Cardiac muscle cell (in vitro differentiated cells and primary cell): ENCODE measurements around the gene MAN1B1. TPM values are rescaled to one million over a fixed set of nuclear protein-coding genes. Genes with fewer than 3 reads are reported as not detected.

ENCODE experiments used
- DNase-seq, 2 donors: peaks; one replicate each; pipeline versions ENCODE4 v3.0.0 to v3.0.0-alpha.2; 2010 to 2017; ENCODE audit warnings: low read depth in 1 of 2, low spot score in 1 of 2
- H3K27ac ChIP-seq: fragments of 200-600 bp; sonication (generic); 2 replicates; pipeline ENCODE4 v1.5.1; 2016
- H3K27me3 ChIP-seq: fragments of 200-600 bp; sonication (generic); 2 replicates; pipeline ENCODE4 v1.6.0; 2016; ENCODE audit warnings: control low read depth
- H3K36me3 ChIP-seq: fragments of 200-600 bp; sonication (generic); 2 replicates; pipeline ENCODE4 v1.5.1; 2016; ENCODE audit warnings: control low read depth
- H3K4me1 ChIP-seq: fragments of 200-600 bp; sonication (generic); 2 replicates; pipeline ENCODE4 v1.8.1; 2017; ENCODE audit warnings: low read depth, mild to moderate bottlenecking, mixed run types
- H3K4me3 ChIP-seq: fragments of 200-600 bp; sonication (generic); 2 replicates; pipeline ENCODE4 v1.5.1; 2016; ENCODE audit warnings: mild to moderate bottlenecking
- H3K9me3 ChIP-seq: fragments of 200-600 bp; sonication (generic); 2 replicates; pipeline ENCODE4 v1.5.1; 2017; ENCODE audit warnings: low read depth, mild to moderate bottlenecking, control low read depth
- polyA plus RNA-seq: library from polyadenylated mRNA; unstranded; fragments of >200 nt; fragmentation: Nextera tagmentation; extraction: Ambion mirVana; gene quantifications from 2 replicates; pipeline ENCODE4 v1.2.1, GENCODE V29; 2016
- total RNA-seq: library from RNA; depleted of rRNA; stranded (reverse); fragments of >200 nt; gene quantifications from 2 replicates; pipeline ENCODE4 v1.2.3, GENCODE V29; 2016
- TF ChIP-seq, protein P1 (sequence below): IDR thresholded peaks from 2 replicates; pipeline ENCODE4 v1.5.1; 2012; ENCODE audit warnings: low read depth, mild to moderate bottlenecking, low read length

The MAN1B1 gene
- total and polyA plus RNA-seq, 2 experiments from 2014 or later, result 67.6 to 73.3 TPM

GRCh38 chr9:137084526-137084925, 2.3 kb upstream of the MAN1B1 start:
- peaks cover 6% of the 10 kb centered on the region for H3K27me3 ChIP-seq
- DNase-seq, result no peak
- H3K4me3 ChIP-seq, result no peak overlapping the region
- H3K4me1 ChIP-seq, result peaks cover 4% of the 10 kb centered on the region
- H3K36me3 ChIP-seq, result no peaks in the 10 kb centered on the region
- H3K27ac ChIP-seq, result no peak overlapping the region
- no peaks in the 10 kb centered on the region for H3K9me3 ChIP-seq
- TF ChIP-seq, protein P1, sequence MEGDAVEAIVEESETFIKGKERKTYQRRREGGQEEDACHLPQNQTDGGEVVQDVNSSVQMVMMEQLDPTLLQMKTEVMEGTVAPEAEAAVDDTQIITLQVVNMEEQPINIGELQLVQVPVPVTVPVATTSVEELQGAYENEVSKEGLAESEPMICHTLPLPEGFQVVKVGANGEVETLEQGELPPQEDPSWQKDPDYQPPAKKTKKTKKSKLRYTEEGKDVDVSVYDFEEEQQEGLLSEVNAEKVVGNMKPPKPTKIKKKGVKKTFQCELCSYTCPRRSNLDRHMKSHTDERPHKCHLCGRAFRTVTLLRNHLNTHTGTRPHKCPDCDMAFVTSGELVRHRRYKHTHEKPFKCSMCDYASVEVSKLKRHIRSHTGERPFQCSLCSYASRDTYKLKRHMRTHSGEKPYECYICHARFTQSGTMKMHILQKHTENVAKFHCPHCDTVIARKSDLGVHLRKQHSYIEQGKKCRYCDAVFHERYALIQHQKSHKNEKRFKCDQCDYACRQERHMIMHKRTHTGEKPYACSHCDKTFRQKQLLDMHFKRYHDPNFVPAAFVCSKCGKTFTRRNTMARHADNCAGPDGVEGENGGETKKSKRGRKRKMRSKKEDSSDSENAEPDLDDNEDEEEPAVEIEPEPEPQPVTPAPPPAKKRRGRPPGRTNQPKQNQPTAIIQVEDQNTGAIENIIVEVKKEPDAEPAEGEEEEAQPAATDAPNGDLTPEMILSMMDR, result no peak

- peak; percentile 36 to 37 for DNase-seq
- TF ChIP-seq, protein P1, result no peak
- Histone ChIP-seq H3K36me3 (peaks cover 3% of the 10 kb centered on the region), H3K27ac (peak overlapping the region; percentile 36), H3K27me3 (no peaks in the 10 kb centered on the region), H3K4me3 (peak overlapping the region; percentile 66), H3K4me1 (peaks cover 4% of the 10 kb centered on the region), H3K9me3 (no peaks in the 10 kb centered on the region)
Observed at GRCh38 chr9:137085920-137086530, 760 bp upstream of the MAN1B1 start.

DNA sequence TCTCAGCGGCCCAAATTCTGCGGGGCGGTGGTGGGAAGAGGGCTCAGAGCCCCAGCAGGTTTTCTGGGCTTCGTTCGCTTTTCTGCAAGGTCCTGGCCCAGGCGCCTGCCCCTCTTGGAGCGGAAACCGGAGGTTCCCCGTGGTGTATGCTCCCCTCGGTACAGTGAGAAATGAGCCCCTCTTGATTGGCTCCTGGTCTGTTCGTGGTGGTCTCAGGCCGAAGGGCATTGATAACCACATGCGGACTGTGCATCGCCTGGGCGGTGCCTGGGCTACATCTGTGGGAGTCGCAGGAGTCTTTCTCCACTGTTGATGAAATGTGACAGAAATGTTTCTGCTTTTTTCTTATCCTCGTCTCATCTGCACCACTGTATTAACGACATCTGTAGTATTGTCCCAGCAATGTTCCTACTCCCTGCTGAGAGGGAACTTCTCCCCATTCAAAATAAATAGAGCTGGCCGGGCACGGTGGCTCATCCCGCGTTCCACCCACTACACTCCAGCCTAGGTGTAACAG, 682 bp downstream of the MAN1B1 start:
- Histone ChIP-seq H3K36me3 (peaks cover 3% of the 10 kb centered on the region), H3K9me3 (no peaks in the 10 kb centered on the region), H3K27ac (peak overlapping the region; percentile 86), H3K4me3 (peak overlapping the region; percentile 66), H3K27me3 (no peaks in the 10 kb centered on the region), H3K4me1 (peaks cover 4% of the 10 kb centered on the region)
- TF ChIP-seq, protein P1, result no peak
- no peak for DNase-seq

DNA sequence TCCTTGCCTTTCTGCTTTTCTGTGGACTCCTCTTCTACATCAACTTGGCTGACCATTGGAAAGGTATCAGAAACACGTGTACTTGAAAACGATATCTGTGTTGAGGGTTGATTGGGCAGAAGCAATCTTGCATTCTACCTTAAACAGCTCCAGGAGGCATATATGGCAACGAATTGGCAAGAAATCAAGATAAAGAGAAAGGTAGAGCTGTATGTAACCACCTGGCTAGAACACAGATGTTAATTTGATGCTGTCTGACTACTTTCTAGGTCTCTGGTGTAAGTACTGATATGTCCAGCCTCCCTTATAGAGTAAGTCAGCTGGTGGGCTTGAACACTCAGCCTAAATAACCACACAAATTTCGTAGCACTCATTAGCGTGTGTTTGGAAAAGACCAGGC, 1.3 kb downstream of the MAN1B1 start:
- H3K4me3 ChIP-seq, result no peak overlapping the region
- no peaks in the 10 kb centered on the region for H3K27me3 ChIP-seq
- H3K36me3 ChIP-seq, result peaks cover 3% of the 10 kb centered on the region
- no peak overlapping the region for H3K27ac ChIP-seq
- DNase-seq, result no peak
- no peaks in the 10 kb centered on the region for H3K9me3 ChIP-seq
- TF ChIP-seq, protein P1, result no peak
- H3K4me1 ChIP-seq, result peaks cover 4% of the 10 kb centered on the region

GRCh38 chr9:137089232-137089947, 2.6 kb downstream of the MAN1B1 start:
- Histone ChIP-seq H3K4me3 (no peak overlapping the region), H3K27me3 (no peaks in the 10 kb centered on the region), H3K9me3 (no peaks in the 10 kb centered on the region), H3K4me1 (peaks cover 4% of the 10 kb centered on the region), H3K27ac (no peak overlapping the region), H3K36me3 (peaks cover 3% of the 10 kb centered on the region)
- TF ChIP-seq, protein P1, result no peak
- DNase-seq, result no peak
